AG04449 (cell line): ENCODE data around the gene CEP152.

Experiments
- CTCF ChIA-PET: fragments of 350-600 bp; formaldehyde crosslinking; extraction: SDS; loops from one replicate; lab custom pipeline; 2021; ENCODE audit warnings: antibody characterized with exemption; lab: Yijun Ruan, JAX
- POLR2A ChIA-PET: fragments of 400-600, 350-600 bp; formaldehyde crosslinking; extraction: SDS; loops from one replicate; lab custom pipeline; 2020; ENCODE audit warnings: antibody characterized with exemption, inconsistent platforms; lab: Yijun Ruan, JAX
- DNase-seq: peaks from one replicate; pipeline ENCODE4 v3.0.0-alpha.2; 2010; ENCODE audit warnings: low read depth, low spot score
- H3K4me3 ChIP-seq: 2 replicates; pipeline ENCODE4 v1.5.1; 2011; ENCODE audit warnings: low read depth, mild to moderate bottlenecking, control low read depth, low read length
- TF ChIP-seq, protein P1 (sequence below): IDR thresholded peaks from one replicate; pipeline ENCODE4 v1.5.1; 2011; ENCODE audit warnings: mild to moderate bottlenecking, moderate library complexity, low read length, control low read depth, inconsistent platforms; ENCODE audit not compliant: insufficient read depth; ENCODE audit errors: missing control alignments

Gene CEP152

DNA sequence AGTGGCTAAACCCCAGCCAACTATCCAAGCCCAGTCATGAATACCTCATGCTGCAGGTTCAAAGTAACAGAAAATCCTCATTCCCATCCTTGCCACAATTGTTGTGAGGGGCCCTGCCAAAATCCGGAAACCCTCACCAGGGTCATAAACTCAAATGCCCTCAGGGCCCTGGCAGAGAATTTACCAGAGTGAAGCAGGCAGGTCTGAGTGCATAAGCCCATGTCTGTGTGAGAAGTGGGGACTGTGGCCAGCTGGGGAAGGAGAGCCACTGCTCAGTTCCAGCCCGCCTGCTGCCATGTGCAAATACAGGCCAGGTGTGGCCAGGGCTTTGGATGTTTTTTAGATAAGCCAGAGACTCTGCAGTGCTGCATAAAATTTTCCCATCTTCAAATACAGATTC is 7.0 kb downstream of the CEP152 start:
- ChIA-PET CTCF (interaction anchor here (1.1 to 1.7 kb wide), 3 partner anchors 56 to 445 kb away, joined by 3 to 4 read pairs (median 3); no protein-coding TSS in a partner anchor), POLR2A (no interaction called here)
- H3K4me3 ChIP-seq = no peak overlapping the region
- no peak for DNase-seq
- TF ChIP-seq, protein P1, sequence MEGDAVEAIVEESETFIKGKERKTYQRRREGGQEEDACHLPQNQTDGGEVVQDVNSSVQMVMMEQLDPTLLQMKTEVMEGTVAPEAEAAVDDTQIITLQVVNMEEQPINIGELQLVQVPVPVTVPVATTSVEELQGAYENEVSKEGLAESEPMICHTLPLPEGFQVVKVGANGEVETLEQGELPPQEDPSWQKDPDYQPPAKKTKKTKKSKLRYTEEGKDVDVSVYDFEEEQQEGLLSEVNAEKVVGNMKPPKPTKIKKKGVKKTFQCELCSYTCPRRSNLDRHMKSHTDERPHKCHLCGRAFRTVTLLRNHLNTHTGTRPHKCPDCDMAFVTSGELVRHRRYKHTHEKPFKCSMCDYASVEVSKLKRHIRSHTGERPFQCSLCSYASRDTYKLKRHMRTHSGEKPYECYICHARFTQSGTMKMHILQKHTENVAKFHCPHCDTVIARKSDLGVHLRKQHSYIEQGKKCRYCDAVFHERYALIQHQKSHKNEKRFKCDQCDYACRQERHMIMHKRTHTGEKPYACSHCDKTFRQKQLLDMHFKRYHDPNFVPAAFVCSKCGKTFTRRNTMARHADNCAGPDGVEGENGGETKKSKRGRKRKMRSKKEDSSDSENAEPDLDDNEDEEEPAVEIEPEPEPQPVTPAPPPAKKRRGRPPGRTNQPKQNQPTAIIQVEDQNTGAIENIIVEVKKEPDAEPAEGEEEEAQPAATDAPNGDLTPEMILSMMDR = no peak

DNA sequence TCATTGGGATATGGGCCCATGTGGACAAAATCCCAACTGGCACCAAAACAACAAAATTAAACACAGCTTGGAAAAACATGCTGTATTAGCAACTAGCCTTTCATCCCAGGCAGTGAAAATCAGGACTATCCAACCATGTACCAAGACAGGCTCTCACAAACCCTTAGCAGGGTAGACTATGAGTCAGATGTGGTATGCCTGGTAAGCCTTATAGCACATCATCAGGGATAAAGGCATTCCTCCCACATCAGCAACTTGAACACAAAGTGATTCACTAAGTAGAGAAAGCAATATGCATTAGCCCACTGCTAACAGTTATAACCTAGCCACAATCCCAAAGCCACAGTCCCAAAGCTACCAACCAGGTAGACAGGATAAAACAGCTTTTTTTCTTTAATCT is 8.0 kb downstream of the CEP152 start:
- TF ChIP-seq, protein P1 = no peak
- ChIA-PET POLR2A (interaction anchor here (0.6 kb wide), 1 partner anchor 162 kb away, joined by 3 read pairs; no protein-coding TSS in a partner anchor), CTCF (interaction anchor here (0.9 to 2.7 kb wide), 11 partner anchors 8 to 445 kb away, joined by 3 to 25 read pairs (median 5); partner anchors contain the start of gene CEP152)
- peak; percentile 90 for DNase-seq
- no peak overlapping the region for H3K4me3 ChIP-seq

DNA sequence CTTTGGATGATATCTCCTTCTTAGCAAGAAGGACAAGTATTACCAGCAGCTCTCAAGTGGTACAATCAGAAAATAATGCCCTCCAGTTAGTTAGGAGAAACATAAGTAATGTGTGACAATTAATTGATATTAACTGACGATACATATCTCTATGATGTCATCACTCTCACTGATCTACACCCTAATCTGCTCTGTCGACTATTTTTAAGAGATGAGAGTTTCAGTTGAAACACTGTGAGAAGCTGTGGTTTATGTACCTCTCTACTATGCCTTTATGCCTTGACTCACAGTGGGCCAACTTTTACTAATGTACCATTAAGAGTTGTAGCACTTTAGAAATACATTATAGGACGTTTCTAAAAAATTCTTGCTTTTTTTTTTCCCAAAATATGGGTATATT is 8.6 kb downstream of the CEP152 start:
- H3K4me3 ChIP-seq = no peak overlapping the region
- DNase-seq = no peak
- CTCF ChIA-PET = interaction anchor here (0.9 to 2.7 kb wide), 14 partner anchors 9 to 444 kb away, joined by 3 to 25 read pairs (median 6); partner anchors contain the start of gene CEP152
- POLR2A ChIA-PET = interaction anchor here (0.6 to 1.6 kb wide), 2 partner anchors 157 to 161 kb away, joined by 3 to 4 read pairs; partner anchors contain the start of gene FBN1
- TF ChIP-seq, protein P1 = no peak

DNA sequence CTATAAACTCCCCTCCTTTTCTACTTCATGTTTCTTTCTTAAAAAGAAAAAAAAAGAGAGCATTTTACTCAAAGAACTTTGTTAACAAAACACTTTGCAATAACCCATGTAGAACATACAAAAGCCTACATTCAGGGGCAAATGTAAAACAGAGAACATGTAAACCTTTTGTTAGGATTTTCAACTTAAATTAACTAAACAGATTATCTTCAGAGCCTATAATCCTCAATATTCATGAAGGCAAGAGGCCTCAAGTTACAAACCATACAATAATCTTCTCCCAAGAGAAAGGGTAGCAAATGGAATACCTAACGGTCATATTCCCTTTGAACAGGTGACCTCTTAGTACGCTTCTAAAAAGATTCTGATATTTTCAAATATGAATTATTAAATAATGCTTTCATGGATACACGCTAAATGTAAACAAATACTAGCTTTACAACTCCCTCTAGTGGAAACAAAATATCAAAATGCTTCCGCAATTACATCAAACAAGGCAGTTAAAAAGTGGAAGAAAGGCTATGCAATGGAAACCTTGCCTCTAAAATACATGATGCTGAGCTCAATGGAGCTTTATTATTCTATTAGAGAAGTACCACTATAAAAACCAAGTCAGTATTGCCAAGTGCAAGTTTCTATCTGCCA is 9.9 kb downstream of the CEP152 start:
- DNase-seq = no peak
- TF ChIP-seq, protein P1 = peak; percentile 10

DNA sequence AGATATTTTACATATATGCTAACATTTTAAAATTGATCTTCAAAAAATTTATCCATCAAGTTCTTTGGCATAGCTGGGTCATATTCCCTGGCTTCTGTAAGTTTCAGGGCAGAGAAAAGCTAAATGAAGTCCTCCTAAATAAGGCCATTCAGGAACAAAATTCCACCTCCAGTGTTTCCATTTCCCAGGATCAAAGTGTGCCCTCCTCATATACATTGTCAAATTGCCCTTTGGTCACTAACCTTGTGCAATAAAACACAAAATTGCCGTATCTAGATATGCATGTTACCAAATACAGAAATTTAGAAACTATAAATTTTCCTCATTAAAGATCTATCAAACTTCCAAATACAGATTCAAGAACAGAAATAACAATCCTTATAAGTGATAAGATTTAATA is 10.6 kb downstream of the CEP152 start:
- DNase-seq = no peak
- CTCF ChIA-PET = interaction anchor here (1.1 to 2.9 kb wide), 4 partner anchors 10 to 24 kb away, joined by 3 to 19 read pairs (median 9); partner anchors contain the start of gene CEP152
- H3K4me3 ChIP-seq = no peak overlapping the region
- POLR2A ChIA-PET = interaction anchor here (0.9 kb wide), 1 partner anchor 155 kb away, joined by 3 read pairs; the partner anchor contains the start of gene FBN1
- TF ChIP-seq, protein P1 = no peak

More for the DNA sequence above, 9.9 kb downstream of the CEP152 start:
- H3K4me3 ChIP-seq = no peak overlapping the region
- ChIA-PET POLR2A (interaction anchor here (1.6 kb wide), 1 partner anchor 156 kb away, joined by 4 read pairs; the partner anchor contains the start of gene FBN1), CTCF (interaction anchor here (0.8 to 2.9 kb wide), 31 partner anchors 10 to 443 kb away, joined by 3 to 25 read pairs (median 4); partner anchors contain the start of genes CEP152 and FBN1)

GRCh38 chr15:48798319-48798718 is 12.6 kb downstream of the CEP152 start:
- TF ChIP-seq, protein P1 = no peak
- POLR2A ChIA-PET = no interaction called here
- no peak for DNase-seq
- CTCF ChIA-PET = interaction anchor here (1.4 kb wide), 1 partner anchor 11 kb away, joined by 6 read pairs; no protein-coding TSS in a partner anchor
- no peak overlapping the region for H3K4me3 ChIP-seq
